H1 (cell line): ENCODE results near the gene UMODL1. TPM values are rescaled to one million over a fixed set of nuclear protein-coding genes. Genes with fewer than 3 reads are reported as not detected.

Experiments
- CTCF ChIA-PET: fragments of 300-600 bp; sonication (Branson Sonifier 250); formaldehyde crosslinking; loops from one replicate; lab custom pipeline; 2021; ENCODE audit not compliant: partially characterized antibody; lab: Charles Lee
- POLR2A ChIA-PET: fragments of 300-600 bp; sonication (Branson Sonifier 250); formaldehyde crosslinking; loops from one replicate; lab custom pipeline; 2021; ENCODE audit warnings: inconsistent platforms; ENCODE audit not compliant: partially characterized antibody; lab: Charles Lee
- DNase-seq, 2 experiments: peaks; one replicate each; pipeline versions ENCODE4 v3.0.0 to v3.0.0-alpha.2; 2010 to 2022; ENCODE audit warnings: low spot score in 2 of 2, low read depth in 1 of 2, mixed read lengths in 1 of 2
- FAIRE-seq: peaks from 2 replicates; lab custom pipeline; 2011; peaks lifted over from hg19 to GRCh38; lab: Jason Lieb, UNC
- H2AFZ ChIP-seq: 2 replicates; pipeline ENCODE4 v1.8.1; 2012; ENCODE audit warnings: low read length, inconsistent platforms
- H2AK5ac ChIP-seq: 2 replicates; pipeline ENCODE4 v1.6.1; 2013; ENCODE audit warnings: low read depth, low read length
- H2BK120ac ChIP-seq: replicated peaks from 2 replicates; pipeline ENCODE3; 2013; ENCODE audit warnings: low read depth, low read length, inconsistent platforms
- H2BK12ac ChIP-seq: 2 replicates; pipeline ENCODE4 v1.6.1; 2013; ENCODE audit warnings: low read depth, low read length
- H2BK15ac ChIP-seq: 2 replicates; pipeline ENCODE4 v1.6.1; 2013; ENCODE audit warnings: low read length
- H2BK20ac ChIP-seq: 2 replicates; pipeline ENCODE4 v1.6.1; 2013; ENCODE audit warnings: low read length
- H2BK5ac ChIP-seq: 2 replicates; pipeline ENCODE4 v1.6.1; 2013; ENCODE audit warnings: low read depth, low read length
- H3K14ac ChIP-seq: 2 replicates; pipeline ENCODE4 v1.6.1; 2013; ENCODE audit warnings: inconsistent platforms; ENCODE audit not compliant: insufficient read length
- H3K18ac ChIP-seq: 2 replicates; pipeline ENCODE4 v1.6.1; 2013; ENCODE audit warnings: low read length; ENCODE audit errors: extremely low read depth
- H3K23ac ChIP-seq: 2 replicates; pipeline ENCODE4 v1.6.1; 2013; ENCODE audit warnings: inconsistent platforms; ENCODE audit not compliant: insufficient read length
- H3K23me2 ChIP-seq: 2 replicates; pipeline ENCODE4 v1.6.1; 2013; ENCODE audit warnings: low read depth, low read length
- H3K27ac ChIP-seq: 2 replicates; pipeline ENCODE4 v1.6.1; 2011; ENCODE audit warnings: low read depth, low read length, inconsistent platforms
- H3K27me3 ChIP-seq, 4 experiments: replicated peaks in 1 of 4; 1 replicate in 1 of 4; 2 replicates in 3 of 4; pipeline versions ENCODE4 v1.6.1 to v1.8.1; 2011 to 2013; ENCODE audit warnings: low read length in 3 of 4, mild to moderate bottlenecking in 3 of 4, inconsistent platforms in 2 of 4, mixed read lengths in 2 of 4, moderate library complexity in 1 of 4; ENCODE audit not compliant: control insufficient read depth in 3 of 4, insufficient read depth in 3 of 4; ENCODE audit errors: extremely low read depth in 1 of 4
- H3K36me3 ChIP-seq, 4 experiments: 2 replicates each; pipeline versions ENCODE4 v1.6.1 to v1.8.1; 2011 to 2013; ENCODE audit warnings: mild to moderate bottlenecking in 4 of 4, low read length in 3 of 4, moderate library complexity in 2 of 4, control low read depth in 1 of 4, inconsistent platforms in 1 of 4; ENCODE audit not compliant: insufficient read depth in 4 of 4, control insufficient read depth in 2 of 4
- H3K4ac ChIP-seq: replicated peaks from 2 replicates; pipeline ENCODE3; 2013; ENCODE audit warnings: low read length, low read depth, mixed read lengths, inconsistent platforms; ENCODE audit not compliant: insufficient read length
- H3K4me1 ChIP-seq, 4 experiments: replicated peaks in 1 of 4; 1 replicate in 1 of 4; 2 replicates in 3 of 4; pipeline versions ENCODE4 v1.6.1 to v1.8.1; 2011 to 2013; ENCODE audit warnings: low read length in 3 of 4, inconsistent platforms in 2 of 4, mixed read lengths in 1 of 4; ENCODE audit not compliant: insufficient read depth in 4 of 4, control insufficient read depth in 3 of 4
- H3K4me2 ChIP-seq, 2 experiments: 2 replicates each; pipeline versions ENCODE4 v1.6.1 to v1.8.1; 2011 to 2013; ENCODE audit warnings: low read depth in 2 of 2, low read length in 2 of 2, control low read depth in 1 of 2, inconsistent platforms in 1 of 2, mild to moderate bottlenecking in 1 of 2; ENCODE audit not compliant: insufficient read depth in 1 of 2
- H3K4me3 ChIP-seq, 4 experiments: fragments of 200-600, 300-600 bp in 1 of 4; sonication (generic), shearing (Covaris generic), sonication (Bioruptor Twin) in 1 of 4; 2 replicates each; pipeline versions ENCODE4 v1.5.1 to v1.8.1; 2011 to 2016; ENCODE audit warnings: low read length in 4 of 4, low read depth in 3 of 4, control low read depth in 2 of 4, inconsistent platforms in 2 of 4, mild to moderate bottlenecking in 2 of 4, mixed read lengths in 1 of 4, moderate library complexity in 1 of 4; ENCODE audit not compliant: insufficient read depth in 2 of 4; ENCODE audit errors: extremely low read depth in 1 of 4
- H3K56ac ChIP-seq: replicated peaks from 2 replicates; pipeline ENCODE3; 2013; ENCODE audit warnings: low read depth, mild to moderate bottlenecking, mixed read lengths, low read length, inconsistent platforms; ENCODE audit not compliant: insufficient read length
- H3K79me1 ChIP-seq: 2 replicates; pipeline ENCODE4 v1.6.1; 2013; ENCODE audit warnings: low read depth, low read length, control low read depth
- H3K79me2 ChIP-seq, 2 experiments: 2 replicates each; pipeline versions ENCODE4 v1.6.1 to v1.8.1; 2012 to 2013; ENCODE audit warnings: low read length in 2 of 2, mild to moderate bottlenecking in 2 of 2, inconsistent platforms in 1 of 2; ENCODE audit not compliant: insufficient read depth in 2 of 2, control insufficient read depth in 1 of 2
- H3K9ac ChIP-seq, 4 experiments: replicated peaks in 1 of 4; 1 replicate in 1 of 4; 2 replicates in 3 of 4; pipeline versions ENCODE4 v1.6.1 to v1.8.1; 2011 to 2013; ENCODE audit warnings: low read depth in 3 of 4, low read length in 3 of 4, control low read depth in 2 of 4, mild to moderate bottlenecking in 2 of 4, moderate library complexity in 2 of 4, inconsistent platforms in 1 of 4; ENCODE audit errors: extremely low read depth in 1 of 4
- H3K9me3 ChIP-seq, 2 experiments: 2 replicates each; pipeline versions ENCODE4 v1.6.1 to v1.8.1; 2012 to 2013; ENCODE audit warnings: mild to moderate bottlenecking in 2 of 2, moderate library complexity in 2 of 2, control low read depth in 1 of 2, inconsistent platforms in 1 of 2, low read depth in 1 of 2, low read length in 1 of 2, mixed read lengths in 1 of 2; ENCODE audit not compliant: insufficient read depth in 2 of 2
- H4K20me1 ChIP-seq, 2 experiments: replicated peaks in 1 of 2; 2 replicates each; pipeline versions ENCODE3 to v1.8.1; 2011 to 2013; ENCODE audit warnings: inconsistent platforms in 2 of 2, low read length in 2 of 2, mild to moderate bottlenecking in 1 of 2; ENCODE audit not compliant: insufficient read depth in 2 of 2, control insufficient read depth in 1 of 2
- H4K5ac ChIP-seq: 2 replicates; pipeline ENCODE4 v1.6.1; 2013; ENCODE audit warnings: low read length, low read depth, mixed read lengths, inconsistent platforms; ENCODE audit not compliant: insufficient read length
- H4K8ac ChIP-seq: 2 replicates; pipeline ENCODE4 v1.8.0; 2013; ENCODE audit warnings: mild to moderate bottlenecking, moderate library complexity, low read length, inconsistent platforms; ENCODE audit not compliant: insufficient read depth; ENCODE audit errors: extremely low read depth
- H4K91ac ChIP-seq: replicated peaks from 2 replicates; pipeline ENCODE3; 2013; ENCODE audit warnings: low read length, mixed read lengths, inconsistent platforms; ENCODE audit not compliant: insufficient read length
- ASH2L ChIP-seq: fragments of 200-600, 300-600 bp; sonication (generic); IDR thresholded peaks from one replicate; pipeline ENCODE4 v1.7.1; 2017; ENCODE audit warnings: low read length
- ATF3 ChIP-seq: IDR thresholded peaks from 2 replicates; pipeline ENCODE4 v1.6.1; 2011; ENCODE audit warnings: low read depth, mild to moderate bottlenecking, low read length; ENCODE audit not compliant: insufficient read depth
- EGR1 ChIP-seq: IDR thresholded peaks from 2 replicates; pipeline ENCODE4 v1.6.1; 2011; ENCODE audit warnings: low read depth, low read length, borderline replicate concordance
- EZH2 ChIP-seq: fragments of 200-600 bp; sonication (generic); IDR thresholded peaks from 2 replicates; pipeline ENCODE4 v1.7.1; 2012; ENCODE audit warnings: low read depth, mild to moderate bottlenecking, moderate library complexity, low read length, inconsistent platforms; ENCODE audit not compliant: severe bottlenecking
- GABPA ChIP-seq: IDR thresholded peaks from 2 replicates; pipeline ENCODE4 v1.6.1; 2011; ENCODE audit warnings: mild to moderate bottlenecking, low read length, moderate library complexity, borderline replicate concordance; ENCODE audit not compliant: insufficient read depth
- KDM4A ChIP-seq: IDR thresholded peaks from one replicate; pipeline ENCODE4 v1.7.1; 2012; ENCODE audit warnings: low read depth, mild to moderate bottlenecking, moderate library complexity, low read length, inconsistent platforms; ENCODE audit not compliant: severe bottlenecking
- MAX ChIP-seq: IDR thresholded peaks from 2 replicates; pipeline ENCODE4 v1.6.1; 2012; ENCODE audit warnings: inconsistent platforms
- POLR2A ChIP-seq, 2 experiments: IDR thresholded peaks; 1 replicate in 1 of 2; 2 replicates in 1 of 2; pipeline ENCODE4 v1.6.1; 2011; ENCODE audit warnings: low read depth in 2 of 2, low read length in 2 of 2, mild to moderate bottlenecking in 2 of 2; ENCODE audit errors: control extremely low read depth in 1 of 2
- RBBP5 ChIP-seq: IDR thresholded peaks from 2 replicates; pipeline ENCODE4 v1.7.1; 2012; ENCODE audit warnings: low read depth, mild to moderate bottlenecking, inconsistent platforms, low read length, moderate library complexity, borderline replicate concordance
- RNF2 ChIP-seq: fragments of 200-900, 300-1000 bp; sonication (generic); IDR thresholded peaks from 2 replicates; pipeline ENCODE4 v1.7.1; 2016; ENCODE audit warnings: borderline replicate concordance, low read depth, mild to moderate bottlenecking, antibody characterized with exemption, low read length; ENCODE audit not compliant: poor library complexity, severe bottlenecking; ENCODE audit errors: missing control alignments
- SP4 ChIP-seq: IDR thresholded peaks from 2 replicates; pipeline ENCODE4 v1.6.1; 2012; ENCODE audit warnings: low read length, inconsistent platforms
- TCF12 ChIP-seq: IDR thresholded peaks from 2 replicates; pipeline ENCODE4 v1.6.1; 2011; ENCODE audit warnings: low read depth, mild to moderate bottlenecking, low read length
- WGBS, 2 experiments: shearing (Covaris generic) in 1 of 2; methylation state at CpG; one replicate each; pipeline versions ENCODE4 v1.1.6 to v1.1.7; 2013 to 2015; ENCODE audit warnings: low lambda C conversion rate in 2 of 2, mixed read lengths in 2 of 2, inconsistent platforms in 1 of 2, low coverage in 1 of 2, missing lambda C conversion rate in 1 of 2; ENCODE audit not compliant: insufficient replicate concordance in 2 of 2, insufficient coverage in 1 of 2, insufficient read length in 1 of 2; ENCODE audit errors: extremely low coverage in 1 of 2, missing lambda C conversion rate in 1 of 2; 5-methylcytosine and 5-hydroxymethylcytosine counted together
- polyA plus RNA-seq, 7 experiments: library from polyadenylated mRNA; depleted of rRNA in 3 of 7; stranded (reverse) in 5 of 7; unstranded in 2 of 7; fragments of >200 nt in 5 of 7; fragments of 200-250 nt in 2 of 7; gene quantifications; 1 replicate in 5 of 7; 2 replicates in 1 of 7; 4 replicates in 1 of 7; pipeline versions ENCODE4 v1.2.1 to v1.2.3, GENCODE V29; 2011 to 2013; ENCODE audit warnings: missing spikeins in 2 of 7, mixed read lengths in 2 of 7
- total RNA-seq: library from RNA; stranded (reverse); fragmentation: NEBNext Ultra II Directional; extraction: Animal tissue kit (Norgen Biotek cat#: 25700); gene quantifications from 2 replicates; pipeline ENCODE4 v1.2.1, GENCODE V29; 2021

Gene UMODL1
- total and polyA plus RNA-seq, 2 of the 8 experiments (the other 6 are each of a cell fraction or from before 2014, with no cell fraction given), result not detected

- Histone ChIP-seq H3K23me2 (peaks cover 6% of the 10 kb centered on the region; the same call in 1 of the 2 replicates), H3K4me3 (no peak overlapping the region), H3K36me3 (no peaks in the 10 kb centered on the region), H4K5ac (no peak overlapping the region), H3K4ac (no peak overlapping the region), H4K20me1 (peaks cover 0 to 2% of the 10 kb centered on the region in 2 experiments), H3K9ac (no peak overlapping the region), H3K27me3 (no peaks in the 10 kb centered on the region; a peak in 1 of 7 replicates), H3K4me2 (no peak overlapping the region), H4K8ac (no peak overlapping the region), H3K9me3 (no peaks in the 10 kb centered on the region), H2BK120ac (no peak overlapping the region), H3K23ac (no peak overlapping the region), H3K79me2 (no peaks in the 10 kb centered on the region), H3K27ac (no peak overlapping the region), H2BK15ac (no peak overlapping the region), H3K79me1 (no peaks in the 10 kb centered on the region), H4K91ac (no peak overlapping the region), H3K56ac (no peak overlapping the region), H3K18ac (no peak overlapping the region), H3K4me1 (no peaks in the 10 kb centered on the region), H2BK12ac (no peak overlapping the region), H2BK5ac (no peak overlapping the region), H2AK5ac (no peak overlapping the region), H2AFZ (no peak overlapping the region), H2BK20ac (no peak overlapping the region), H3K14ac (no peak overlapping the region)
- ChIA-PET CTCF (interaction anchor here (0.7 to 3.5 kb wide), 15 partner anchors 8 to 507 kb away, joined by 3 to 20 read pairs (median 4); no protein-coding TSS in a partner anchor), POLR2A (no interaction called here)
- no peak for DNase-seq
- no peak for FAIRE-seq
- whole genome bisulfite sequencing, 2 experiments, result 76% methylated on average over 13 of the region's 13 CpGs; no CpG with 5 or more reads in 1 of the 2 experiments
- TF ChIP-seq EGR1 (no peak), SP4 (no peak), GABPA (no peak), KDM4A (no peak), TCF12 (no peak), ASH2L (no peak), EZH2 (no peak), MAX (no peak), POLR2A (IDR thresholded peaks at IDR 0.05; ENCODE audit: control extremely low read depth in 1 of 2, low read depth in 2 of 2, low read length in 2 of 2) (no peak), RBBP5 (no peak), RNF2 (no peak), ATF3 (no peak)
Observed at GRCh38 chr21:42147386-42148020, 76.4 kb downstream of the UMODL1 start.
